SK-N-SH treated with all-trans-retinoic acid at 6 μM for 48 hours (cell line): Measurements from ENCODE around the gene RAB30.

ENCODE experiments used
- ARNTL ChIP-seq: fragments of 450-650 bp; formaldehyde crosslinking; IDR thresholded peaks from 2 replicates; pipeline ENCODE4 v1.5.0; 2020; ENCODE audit warnings: low read depth, mild to moderate bottlenecking, moderate library complexity, borderline replicate concordance
- ESRRG ChIP-seq: fragments of 250-450 bp; sonication (Bioruptor Pico); IDR thresholded peaks from 2 replicates; pipeline ENCODE4 v1.6.1; 2021; ENCODE audit warnings: mild to moderate bottlenecking
- PATZ1 ChIP-seq: fragments of 250-450 bp; sonication (Bioruptor Pico); IDR thresholded peaks from 2 replicates; pipeline ENCODE4 v1.8.0; 2020; ENCODE audit warnings: mild to moderate bottlenecking, moderate library complexity, borderline replicate concordance
- SNAI2 ChIP-seq: fragments of 250-450 bp; sonication (Bioruptor Pico); IDR thresholded peaks from 2 replicates; pipeline ENCODE4 v1.5.0; 2020; ENCODE audit warnings: mild to moderate bottlenecking, moderate library complexity
- ZFP3 ChIP-seq: fragments of 250-450 bp; sonication (Bioruptor Pico); IDR thresholded peaks from 2 replicates; pipeline ENCODE4 v1.5.0; 2020; ENCODE audit warnings: mild to moderate bottlenecking, moderate library complexity
- ZNF565 ChIP-seq: fragments of 450-650 bp; formaldehyde crosslinking; conservative IDR thresholded peaks from 2 replicates; pipeline ENCODE4 v1.5.0; 2020; ENCODE audit warnings: low read depth, mild to moderate bottlenecking, moderate library complexity
- ZNF8 ChIP-seq: fragments of 450-650 bp; formaldehyde crosslinking; IDR thresholded peaks from 2 replicates; pipeline ENCODE4 v1.5.0; 2020; ENCODE audit warnings: mild to moderate bottlenecking, moderate library complexity

GRCh38 chr11:82981852-82982251 lies 89.8 kb downstream of the RAB30 start:
- TF ChIP-seq ESRRG (CRISPR knock-in tag) (no peak), PATZ1 (CRISPR knock-in tag) (no peak), ZNF565 (CRISPR knock-in tag) (no peak), ARNTL (CRISPR knock-in tag) (no peak), ZFP3 (CRISPR knock-in tag) (no peak), ZNF8 (CRISPR knock-in tag) (no peak), SNAI2 (no peak)
